ENCODE data around the gene SLIT3.

- TF ChIP-seq POLR2AphosphoS5 (IDR thresholded peaks at IDR 0.05; ENCODE audit: borderline replicate concordance, low read depth, low read length) (no peak), EZH2 (IDR thresholded peaks at IDR 0.05) (no peak), FOXP2 (optimal IDR thresholded peaks at IDR 0.05; ENCODE audit: control extremely low read depth, extremely low read length, insufficient read depth) (no peak)
Observed at GRCh38 chr5:168910874-168911273, 390.1 kb downstream of the SLIT3 start.

All from SK-N-MC (cell line).